GM19397 (cell line): ENCODE results near the gene NCAPD3.

Source experiments
- ATAC-seq: cut with Tn5 transposase; IDR thresholded peaks from one replicate; pipeline ENCODE4 v1.9.1; 2021; ENCODE audit warnings: mild to moderate bottlenecking, moderate library complexity; ENCODE audit not compliant: unreplicated experiment

Gene NCAPD3

GRCh38 chr11:134254433-134255183, 30.8 kb upstream of the NCAPD3 start:
- ATAC-seq, result no peak

GRCh38 chr11:134253188-134253993, 29.6 kb upstream of the NCAPD3 start, which contains the start of the genes ACAD8 and THYN1:
Gene ACAD8 (plus strand): TSS chr11:134253568. CDS start chr11:134253601, 33 bp downstream.
Gene THYN1 (minus strand): TSS chr11:134253352. CDS start chr11:134252882, 470 bp downstream.
- ATAC-seq, result peak; percentile 99

- ATAC-seq, result peak; percentile 19
Measured at GRCh38 chr11:134252346-134253187, 28.8 kb upstream of the NCAPD3 start.

- ATAC-seq, result no peak
Measured at GRCh38 chr11:134250675-134251074, 26.9 kb upstream of the NCAPD3 start.

GRCh38 chr11:134250246-134250645, 26.5 kb upstream of the NCAPD3 start:
- no peak for ATAC-seq

GRCh38 chr11:134248910-134249480, 25.2 kb upstream of the NCAPD3 start:
- no peak for ATAC-seq

GRCh38 chr11:134246678-134247077, 22.9 kb upstream of the NCAPD3 start:
- no peak for ATAC-seq

- ATAC-seq, result no peak
Measured at GRCh38 chr11:134246100-134246499, 22.3 kb upstream of the NCAPD3 start.

GRCh38 chr11:134245434-134245833, 21.7 kb upstream of the NCAPD3 start:
- ATAC-seq, result no peak

- ATAC-seq, result peak; percentile 78
Measured at GRCh38 chr11:134244593-134244992, 20.8 kb upstream of the NCAPD3 start.

GRCh38 chr11:134243913-134244312, 20.1 kb upstream of the NCAPD3 start:
- no peak for ATAC-seq

GRCh38 chr11:134242376-134242775, 18.6 kb upstream of the NCAPD3 start:
- ATAC-seq, result no peak

- ATAC-seq, result no peak
Measured at GRCh38 chr11:134240592-134240991, 16.8 kb upstream of the NCAPD3 start.

- ATAC-seq, result no peak
Measured at GRCh38 chr11:134238956-134239355, 15.2 kb upstream of the NCAPD3 start.

- no peak for ATAC-seq
Measured at GRCh38 chr11:134237557-134237922, 13.8 kb upstream of the NCAPD3 start.

GRCh38 chr11:134236834-134237556, 13.2 kb upstream of the NCAPD3 start:
- no peak for ATAC-seq

- ATAC-seq, result no peak
Measured at GRCh38 chr11:134235399-134235798, 11.6 kb upstream of the NCAPD3 start.

- ATAC-seq, result no peak
Measured at GRCh38 chr11:134233729-134234179, 10.0 kb upstream of the NCAPD3 start.

- ATAC-seq, result no peak
Measured at GRCh38 chr11:134231958-134232659, 8.3 kb upstream of the NCAPD3 start.
